K562 (cell line): ENCODE results near the gene PIGQ. TPM values are rescaled to one million over a fixed set of nuclear protein-coding genes. Genes with fewer than 3 reads are reported as not detected.

ENCODE experiments used
- ATAC-seq: fragments of 200-7000 bp; cut with Tn5 transposase; 3 replicates; pipeline ENCODE4 v1.9.1; 2020; ENCODE audit warnings: moderate library complexity
- BruUV-seq: library from RNA; stranded (reverse); fragments of 400-500 nt; replicated peaks from 2 replicates; lab custom pipeline; 2021; lab: Mats Ljungman, UMichigan
- CTCF ChIA-PET: fragments of 300-600 bp; formaldehyde crosslinking; extraction: SDS; loops from one replicate; lab custom pipeline; 2021; ENCODE audit warnings: low intra/inter-chr PET ratio; lab: Yijun Ruan, JAX
- POLR2A ChIA-PET: fragments of 300-600, 350-650 bp; sonication (Branson Sonifier 250); formaldehyde crosslinking; extraction: SDS; loops from one replicate; lab custom pipeline; 2021; ENCODE audit warnings: antibody characterized with exemption, inconsistent platforms; lab: Yijun Ruan, JAX
- DNase-seq, 4 experiments: peaks; one replicate each; pipeline versions ENCODE4 v3.0.0 to v3.0.0-alpha.2; 2011 to 2018; ENCODE audit warnings: low spot score in 3 of 4, mixed read lengths in 3 of 4; ENCODE audit errors: extremely low read depth in 1 of 4
- FAIRE-seq: peaks from 2 replicates; lab custom pipeline; 2011; peaks lifted over from hg19 to GRCh38; lab: Jason Lieb, UNC
- H2AFZ ChIP-seq: 2 replicates; pipeline ENCODE4 v1.6.0; 2011; ENCODE audit warnings: low read depth, low read length, control low read depth, inconsistent platforms
- H3K27ac ChIP-seq: fragments of 200-600 bp; 3 replicates; pipeline ENCODE4 v1.8.0; 2011; ENCODE audit warnings: low read depth, mild to moderate bottlenecking, control low read depth, inconsistent platforms, low read length, moderate library complexity, mixed read lengths; ENCODE audit errors: extremely low read depth
- H3K27me3 ChIP-seq, 2 experiments: fragments of 300-600 bp in 1 of 2; 2 replicates in 1 of 2; 3 replicates in 1 of 2; pipeline versions ENCODE4 v1.6.0 to v1.8.0; 2011; ENCODE audit warnings: inconsistent platforms in 2 of 2, low read length in 2 of 2, mild to moderate bottlenecking in 1 of 2, mixed read lengths in 1 of 2, moderate library complexity in 1 of 2; ENCODE audit not compliant: control insufficient read depth in 2 of 2, insufficient read depth in 2 of 2
- H3K36me3 ChIP-seq: fragments of 300-600 bp; 3 replicates; pipeline ENCODE4 v1.8.0; 2011; ENCODE audit warnings: mild to moderate bottlenecking, low read length, inconsistent platforms; ENCODE audit not compliant: control insufficient read depth, insufficient read depth
- H3K4me1 ChIP-seq, 2 experiments: fragments of 200-600 bp in 1 of 2; replicated peaks in 1 of 2; 2 replicates in 1 of 2; 3 replicates in 1 of 2; pipeline versions ENCODE4 v1.5.1 to v1.8.0; 2011; ENCODE audit warnings: inconsistent platforms in 2 of 2, low read length in 2 of 2, mild to moderate bottlenecking in 1 of 2, mixed read lengths in 1 of 2, moderate library complexity in 1 of 2; ENCODE audit not compliant: control insufficient read depth in 2 of 2, insufficient read depth in 2 of 2
- H3K4me2 ChIP-seq: 2 replicates; pipeline ENCODE4 v1.6.1; 2011; ENCODE audit warnings: low read length, control low read depth, inconsistent platforms, mixed read lengths; ENCODE audit not compliant: insufficient read depth
- H3K4me3 ChIP-seq: fragments of 200-600 bp; sonication (generic), shearing (Covaris generic); 2 replicates; pipeline ENCODE4 v1.5.1; 2016; ENCODE audit warnings: control low read depth, inconsistent platforms
- H3K79me2 ChIP-seq: fragments of 200-600 bp; 3 replicates; pipeline ENCODE4 v1.8.0; 2011; ENCODE audit warnings: low read length, inconsistent platforms; ENCODE audit not compliant: control insufficient read depth, insufficient read depth
- H3K9ac ChIP-seq, 2 experiments: 2 replicates each; pipeline versions ENCODE4 v1.6.0 to v1.6.1; 2011; ENCODE audit warnings: low read depth in 2 of 2, low read length in 2 of 2, control low read depth in 1 of 2, inconsistent platforms in 1 of 2, mild to moderate bottlenecking in 1 of 2, mixed read lengths in 1 of 2; ENCODE audit not compliant: insufficient read depth in 1 of 2
- H3K9me1 ChIP-seq: one replicate; pipeline ENCODE4 v1.6.0; 2011; ENCODE audit warnings: inconsistent platforms, mild to moderate bottlenecking, low read length, moderate library complexity; ENCODE audit not compliant: control insufficient read depth, insufficient read depth
- H3K9me3 ChIP-seq: replicated peaks from 2 replicates; pipeline ENCODE4 v1.5.1; 2011; ENCODE audit warnings: low read depth, low read length, inconsistent platforms; ENCODE audit not compliant: control insufficient read depth, insufficient read depth
- H4K20me1 ChIP-seq: replicated peaks from 2 replicates; pipeline ENCODE4 v1.6.1; 2011; ENCODE audit warnings: low read length, inconsistent platforms, mixed read lengths; ENCODE audit not compliant: control insufficient read depth, insufficient read depth
- ZNF282 ChIP-seq: sonication (generic); formaldehyde crosslinking; IDR thresholded peaks from 2 replicates; pipeline ENCODE4 v1.8.1; 2023; ENCODE audit warnings: missing genetic modification reagents
- WGBS: fragments of 100-300 bp; shearing (Covaris generic); methylation state at CpG from one replicate; pipeline ENCODE4 v1.1.6; 2016; ENCODE audit warnings: low coverage, mixed read lengths; ENCODE audit not compliant: insufficient coverage; ENCODE audit errors: missing lambda C conversion rate; 5-methylcytosine and 5-hydroxymethylcytosine counted together
- in situ Hi-C: fragments of 300-500 bp; cut with MboI; formaldehyde crosslinking; loops from 4 replicates; pipeline ENCODE4 v1.15.0; 2018; ENCODE audit warnings: inconsistent platforms, mixed read lengths
- intact Hi-C: fragments of 100-400 bp; cut with micrococcal nuclease; formaldehyde crosslinking; loops from 2 replicates; pipeline ENCODE4 v1.14.2; 2022
- polyA plus RNA-seq, 8 experiments: library from polyadenylated mRNA; depleted of rRNA in 4 of 8; stranded (reverse) in 5 of 8; unstranded in 3 of 8; fragments of >200 nt; fragmentation: Nextera tagmentation in 2 of 8; fragmentation: Illumina TruSeq in 1 of 8; extraction: Ambion mirVana in 2 of 8; extraction: Trizol in 1 of 8; gene quantifications; 2 replicates each; pipeline versions ENCODE4 v1.2.1 to v1.2.3, GENCODE V29; 2011 to 2014; ENCODE audit warnings: inconsistent platforms in 1 of 8, missing spikeins in 1 of 8
- total RNA-seq, 7 experiments: library from RNA; depleted of rRNA in 6 of 7; stranded (reverse); fragments of >200 nt in 6 of 7; fragmentation: Illumina TruSeq in 2 of 7; extraction: Trizol in 2 of 7; gene quantifications; 2 replicates each; pipeline versions ENCODE4 v1.2.1 to v1.2.3, GENCODE V29; 2011 to 2021; ENCODE audit warnings: low replicate concordance in 1 of 7
- TF ChIP-seq, protein P1 (sequence below): fragments of 150-350 bp; IDR thresholded peaks from 2 replicates; pipeline ENCODE4 v1.6.1; 2014; ENCODE audit warnings: low read depth, mild to moderate bottlenecking, low read length, borderline replicate concordance
- TF ChIP-seq, protein P2 (sequence below): sonication (generic); formaldehyde crosslinking; IDR thresholded peaks from 2 replicates; pipeline ENCODE4 v1.8.0; 2023; ENCODE audit warnings: missing genetic modification reagents, mild to moderate bottlenecking, borderline replicate concordance
- TF ChIP-seq, protein P3 (sequence below): sonication (generic); formaldehyde crosslinking; IDR thresholded peaks from 2 replicates; pipeline ENCODE4 v1.8.0; 2022; ENCODE audit warnings: missing genetic modification reagents, mild to moderate bottlenecking, borderline replicate concordance

PIGQ gene
- total and polyA plus RNA-seq, 9 of the 15 experiments (the other 6 are each of a cell fraction or from before 2014, with no cell fraction given): 0.20 to 49.6 (median 11.7) TPM

DNA sequence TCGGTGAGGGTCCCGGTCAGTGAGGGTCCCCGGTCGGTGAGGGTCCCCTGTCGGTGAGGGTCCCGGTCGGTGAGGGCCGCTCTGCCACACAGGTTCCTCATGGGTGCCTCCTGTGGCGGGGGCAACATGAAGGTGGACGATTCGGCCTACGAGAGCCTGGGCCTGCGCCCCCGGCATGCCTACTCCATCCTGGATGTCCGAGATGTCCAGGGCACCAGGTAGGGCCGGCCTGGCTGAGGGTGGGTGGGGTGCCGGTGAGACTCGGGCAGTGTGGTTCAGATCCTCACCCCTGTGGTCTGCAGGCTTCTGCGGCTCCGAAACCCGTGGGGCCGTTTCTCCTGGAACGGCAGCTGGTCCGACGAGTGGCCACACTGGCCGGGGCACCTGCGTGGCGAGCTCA lies 18.6 kb upstream of the PIGQ start:
- no peaks in the 10 kb centered on the region for H3K9me3 ChIP-seq
- intact Hi-C loops: no loop called here
- TF ChIP-seq, protein P1, sequence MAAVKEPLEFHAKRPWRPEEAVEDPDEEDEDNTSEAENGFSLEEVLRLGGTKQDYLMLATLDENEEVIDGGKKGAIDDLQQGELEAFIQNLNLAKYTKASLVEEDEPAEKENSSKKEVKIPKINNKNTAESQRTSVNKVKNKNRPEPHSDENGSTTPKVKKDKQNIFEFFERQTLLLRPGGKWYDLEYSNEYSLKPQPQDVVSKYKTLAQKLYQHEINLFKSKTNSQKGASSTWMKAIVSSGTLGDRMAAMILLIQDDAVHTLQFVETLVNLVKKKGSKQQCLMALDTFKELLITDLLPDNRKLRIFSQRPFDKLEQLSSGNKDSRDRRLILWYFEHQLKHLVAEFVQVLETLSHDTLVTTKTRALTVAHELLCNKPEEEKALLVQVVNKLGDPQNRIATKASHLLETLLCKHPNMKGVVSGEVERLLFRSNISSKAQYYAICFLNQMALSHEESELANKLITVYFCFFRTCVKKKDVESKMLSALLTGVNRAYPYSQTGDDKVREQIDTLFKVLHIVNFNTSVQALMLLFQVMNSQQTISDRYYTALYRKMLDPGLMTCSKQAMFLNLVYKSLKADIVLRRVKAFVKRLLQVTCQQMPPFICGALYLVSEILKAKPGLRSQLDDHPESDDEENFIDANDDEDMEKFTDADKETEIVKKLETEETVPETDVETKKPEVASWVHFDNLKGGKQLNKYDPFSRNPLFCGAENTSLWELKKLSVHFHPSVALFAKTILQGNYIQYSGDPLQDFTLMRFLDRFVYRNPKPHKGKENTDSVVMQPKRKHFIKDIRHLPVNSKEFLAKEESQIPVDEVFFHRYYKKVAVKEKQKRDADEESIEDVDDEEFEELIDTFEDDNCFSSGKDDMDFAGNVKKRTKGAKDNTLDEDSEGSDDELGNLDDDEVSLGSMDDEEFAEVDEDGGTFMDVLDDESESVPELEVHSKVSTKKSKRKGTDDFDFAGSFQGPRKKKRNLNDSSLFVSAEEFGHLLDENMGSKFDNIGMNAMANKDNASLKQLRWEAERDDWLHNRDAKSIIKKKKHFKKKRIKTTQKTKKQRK: no peak
- TF ChIP-seq, protein P2, sequence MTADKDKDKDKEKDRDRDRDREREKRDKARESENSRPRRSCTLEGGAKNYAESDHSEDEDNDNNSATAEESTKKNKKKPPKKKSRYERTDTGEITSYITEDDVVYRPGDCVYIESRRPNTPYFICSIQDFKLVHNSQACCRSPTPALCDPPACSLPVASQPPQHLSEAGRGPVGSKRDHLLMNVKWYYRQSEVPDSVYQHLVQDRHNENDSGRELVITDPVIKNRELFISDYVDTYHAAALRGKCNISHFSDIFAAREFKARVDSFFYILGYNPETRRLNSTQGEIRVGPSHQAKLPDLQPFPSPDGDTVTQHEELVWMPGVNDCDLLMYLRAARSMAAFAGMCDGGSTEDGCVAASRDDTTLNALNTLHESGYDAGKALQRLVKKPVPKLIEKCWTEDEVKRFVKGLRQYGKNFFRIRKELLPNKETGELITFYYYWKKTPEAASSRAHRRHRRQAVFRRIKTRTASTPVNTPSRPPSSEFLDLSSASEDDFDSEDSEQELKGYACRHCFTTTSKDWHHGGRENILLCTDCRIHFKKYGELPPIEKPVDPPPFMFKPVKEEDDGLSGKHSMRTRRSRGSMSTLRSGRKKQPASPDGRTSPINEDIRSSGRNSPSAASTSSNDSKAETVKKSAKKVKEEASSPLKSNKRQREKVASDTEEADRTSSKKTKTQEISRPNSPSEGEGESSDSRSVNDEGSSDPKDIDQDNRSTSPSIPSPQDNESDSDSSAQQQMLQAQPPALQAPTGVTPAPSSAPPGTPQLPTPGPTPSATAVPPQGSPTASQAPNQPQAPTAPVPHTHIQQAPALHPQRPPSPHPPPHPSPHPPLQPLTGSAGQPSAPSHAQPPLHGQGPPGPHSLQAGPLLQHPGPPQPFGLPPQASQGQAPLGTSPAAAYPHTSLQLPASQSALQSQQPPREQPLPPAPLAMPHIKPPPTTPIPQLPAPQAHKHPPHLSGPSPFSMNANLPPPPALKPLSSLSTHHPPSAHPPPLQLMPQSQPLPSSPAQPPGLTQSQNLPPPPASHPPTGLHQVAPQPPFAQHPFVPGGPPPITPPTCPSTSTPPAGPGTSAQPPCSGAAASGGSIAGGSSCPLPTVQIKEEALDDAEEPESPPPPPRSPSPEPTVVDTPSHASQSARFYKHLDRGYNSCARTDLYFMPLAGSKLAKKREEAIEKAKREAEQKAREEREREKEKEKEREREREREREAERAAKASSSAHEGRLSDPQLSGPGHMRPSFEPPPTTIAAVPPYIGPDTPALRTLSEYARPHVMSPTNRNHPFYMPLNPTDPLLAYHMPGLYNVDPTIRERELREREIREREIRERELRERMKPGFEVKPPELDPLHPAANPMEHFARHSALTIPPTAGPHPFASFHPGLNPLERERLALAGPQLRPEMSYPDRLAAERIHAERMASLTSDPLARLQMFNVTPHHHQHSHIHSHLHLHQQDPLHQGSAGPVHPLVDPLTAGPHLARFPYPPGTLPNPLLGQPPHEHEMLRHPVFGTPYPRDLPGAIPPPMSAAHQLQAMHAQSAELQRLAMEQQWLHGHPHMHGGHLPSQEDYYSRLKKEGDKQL: no peak
- TF ChIP-seq, protein P3, sequence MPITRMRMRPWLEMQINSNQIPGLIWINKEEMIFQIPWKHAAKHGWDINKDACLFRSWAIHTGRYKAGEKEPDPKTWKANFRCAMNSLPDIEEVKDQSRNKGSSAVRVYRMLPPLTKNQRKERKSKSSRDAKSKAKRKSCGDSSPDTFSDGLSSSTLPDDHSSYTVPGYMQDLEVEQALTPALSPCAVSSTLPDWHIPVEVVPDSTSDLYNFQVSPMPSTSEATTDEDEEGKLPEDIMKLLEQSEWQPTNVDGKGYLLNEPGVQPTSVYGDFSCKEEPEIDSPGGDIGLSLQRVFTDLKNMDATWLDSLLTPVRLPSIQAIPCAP (CRISPR knock-in tag): no peak
- TF ChIP-seq ZNF282 (CRISPR knock-in tag): no peak

More for the DNA sequence above, 18.6 kb upstream of the PIGQ start:
- no peak overlapping the region for H3K9ac ChIP-seq
- no peaks in the 10 kb centered on the region for H4K20me1 ChIP-seq
- H2AFZ ChIP-seq: no peak overlapping the region
- no peaks in the 10 kb centered on the region for H3K9me1 ChIP-seq
- BruUV-seq: no TSS peak
- FAIRE-seq (no peak), DNase-seq (no peak), ATAC-seq (no peak)
- H3K27me3 ChIP-seq: no peaks in the 10 kb centered on the region
- no peak overlapping the region for H3K4me2 ChIP-seq
- peaks cover 19% of the 10 kb centered on the region; the same call in 2 of the 3 replicates for H3K79me2 ChIP-seq
- in situ Hi-C loops: no loop called here
- no peak overlapping the region for H3K4me3 ChIP-seq
- H3K36me3 ChIP-seq: peaks cover 71% of the 10 kb centered on the region; the same call in 1 of the 3 replicates
- WGBS: 98% methylated on average over 7 of the region's 28 CpGs
- CTCF ChIA-PET: no interaction called here
- POLR2A ChIA-PET: interaction anchor here (0.6 to 1.1 kb wide), 3 partner anchors 9 to 138 kb away, joined by 3 to 4 read pairs (median 3); partner anchors contain the start of gene PRR35
- H3K27ac ChIP-seq: no peak overlapping the region
- H3K4me1 ChIP-seq: peaks cover 0 to 48% of the 10 kb centered on the region in 2 experiments; a peak in 2 of 5 replicates
